Left hindlimb (tissue), 1 donor: ENCODE measurements around the gene TRIM54.
A peak's percentile ranks its signal among the peaks of the same experiment; 100 is the strongest.
"Not testable (repeated sequence)": the region's sequence is repeated elsewhere in the genome, so short reads cannot be mapped to it uniquely, and the experiment has no call there.

Experiments
- DNase-seq: peaks from one replicate; pipeline ENCODE4 v3.0.0-alpha.2; 2018

The TRIM54 gene

GRCh38 chr2:27315122-27315521, 32.9 kb downstream of the TRIM54 start:
- DNase-seq, result no peak

GRCh38 chr2:27316655-27317412, 34.6 kb downstream of the TRIM54 start:
- DNase-seq, result no peak

- not testable (repeated sequence) for DNase-seq
These were observed 37.6 kb downstream of the TRIM54 start for GRCh38 chr2:27319839-27320238.

- DNase-seq, result peak; percentile 44
These were observed 38.8 kb downstream of the TRIM54 start for GRCh38 chr2:27320958-27321543.

- no peak for DNase-seq
These were observed 40.1 kb downstream of the TRIM54 start for GRCh38 chr2:27322301-27322765.

- peak; percentile 94 for DNase-seq
These were observed 40.8 kb downstream of the TRIM54 start, which contains the start of gene MPV17 for GRCh38 chr2:27322766-27323595. Gene MPV17, minus strand, starts transcription at chr2:27323097. Its CDS starts 580 bp downstream, at chr2:27322517.

- no peak for DNase-seq
These were observed 41.5 kb downstream of the TRIM54 start for GRCh38 chr2:27323596-27324285.

GRCh38 chr2:27324720-27325119, 42.5 kb downstream of the TRIM54 start:
- no peak for DNase-seq

GRCh38 chr2:27335311-27335710, 53.1 kb downstream of the TRIM54 start:
- no peak for DNase-seq

- no peak for DNase-seq
These were observed 53.9 kb downstream of the TRIM54 start for GRCh38 chr2:27336173-27336572.

GRCh38 chr2:27347641-27348040, 65.4 kb downstream of the TRIM54 start:
- DNase-seq, result no peak

- DNase-seq, result no peak
These were observed 68.0 kb downstream of the TRIM54 start for GRCh38 chr2:27350106-27350693.

- DNase-seq, result no peak
These were observed 69.8 kb downstream of the TRIM54 start for GRCh38 chr2:27351802-27352598.

GRCh38 chr2:27353386-27353761, 71.1 kb downstream of the TRIM54 start:
- not testable (repeated sequence) for DNase-seq

- no peak for DNase-seq
These were observed 71.8 kb downstream of the TRIM54 start for GRCh38 chr2:27353762-27354596.

- no peak for DNase-seq
These were observed 72.3 kb downstream of the TRIM54 start for GRCh38 chr2:27354597-27354927.

GRCh38 chr2:27356056-27356381, 73.8 kb downstream of the TRIM54 start:
- no peak for DNase-seq

GRCh38 chr2:27356382-27357181, 74.4 kb downstream of the TRIM54 start, which contains the start of gene GTF3C2:
Gene GTF3C2, minus strand, starts transcription at chr2:27356764. Its CDS starts 13,210 bp downstream, at chr2:27343554.
- peak; percentile 95 for DNase-seq
